GM21529 (cell line): ENCODE measurements around the gene KMT5C.

Source experiments
- ATAC-seq: cut with Tn5 transposase; IDR thresholded peaks from one replicate; pipeline ENCODE4 v1.9.1; 2021; ENCODE audit not compliant: unreplicated experiment

The KMT5C gene

DNA sequence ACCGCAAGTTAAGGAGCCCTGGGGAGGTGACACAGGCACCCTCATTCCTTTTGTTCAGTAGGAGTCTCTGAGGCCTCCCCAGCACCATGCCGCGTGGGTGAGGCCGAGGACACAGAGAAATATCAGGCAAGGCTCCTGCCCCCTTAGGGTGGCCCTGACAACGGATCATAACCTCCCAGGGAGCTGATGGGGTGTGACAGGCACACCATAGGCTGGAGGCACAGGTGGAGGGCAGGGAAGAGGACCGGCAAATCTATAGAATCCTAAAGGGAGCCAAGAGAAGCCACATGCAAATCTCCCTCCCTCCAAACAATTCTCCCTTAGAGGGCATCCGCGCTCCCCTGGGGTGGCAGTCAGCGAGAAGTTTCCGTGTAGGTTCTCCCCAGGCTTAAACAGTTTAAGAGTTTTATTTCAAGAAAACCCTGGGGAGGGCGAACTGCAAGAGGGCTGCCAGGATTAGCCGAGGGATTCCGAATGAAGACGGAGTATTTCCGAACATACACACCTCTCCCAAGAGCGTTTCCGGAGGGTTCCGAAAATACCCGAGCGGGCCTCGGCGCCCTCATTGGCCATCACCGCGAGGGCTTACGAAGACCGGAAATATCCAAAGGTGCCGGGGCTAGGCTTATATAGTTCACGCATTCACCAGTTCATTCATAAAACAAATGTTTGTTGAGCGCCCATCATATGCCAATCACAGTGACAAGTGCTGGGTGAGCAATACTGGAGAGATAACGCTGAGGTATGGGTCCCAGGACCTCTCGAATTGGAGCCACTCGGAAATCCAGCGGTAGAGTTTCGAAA, 45.4 kb downstream of the KMT5C start:
- ATAC-seq: peak; percentile 58

DNA sequence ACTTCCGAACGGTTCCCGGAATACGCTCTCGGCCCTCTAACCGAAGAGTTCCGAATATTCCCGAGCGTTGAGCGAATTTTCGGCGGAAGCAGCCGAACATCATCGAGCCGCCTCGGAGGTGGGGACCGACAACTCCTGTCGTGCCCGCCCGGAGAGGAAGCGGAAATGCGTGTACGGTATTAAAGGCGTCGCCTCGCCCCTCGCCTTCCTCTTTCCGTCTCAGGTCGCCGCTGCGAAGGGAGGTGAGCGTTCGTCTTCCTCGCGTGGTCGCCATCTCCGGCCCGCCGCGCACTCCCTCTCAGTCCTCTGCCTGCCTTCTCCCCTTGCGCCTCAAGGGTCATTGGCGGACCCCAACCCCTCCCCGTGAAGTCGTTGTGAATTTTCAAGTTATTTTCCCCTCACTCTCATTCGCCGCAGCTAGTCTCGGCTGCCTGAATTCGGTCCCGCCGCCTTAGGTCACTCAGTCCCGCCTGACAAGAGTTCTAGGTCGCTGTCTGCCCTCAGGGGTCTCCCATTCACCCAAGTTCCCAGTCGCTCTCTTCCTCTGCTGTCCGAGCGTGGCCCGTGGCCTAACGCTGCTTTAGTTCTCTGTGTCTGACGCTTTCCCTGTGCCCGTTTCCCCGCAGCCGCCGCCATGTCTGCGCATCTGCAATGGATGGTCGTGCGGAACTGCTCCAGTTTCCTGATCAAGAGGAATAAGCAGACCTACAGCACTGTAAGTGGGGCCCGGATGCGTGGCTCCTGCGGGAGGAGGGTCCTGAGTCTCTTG, 46.2 kb downstream of the KMT5C start, which contains the start of gene RPL28:
RPL28 (plus strand) TSS at position 209 of the 769 bp plus-strand sequence; CDS start at position 635, 426 bp downstream.
- peak; percentile 63 for ATAC-seq

DNA sequence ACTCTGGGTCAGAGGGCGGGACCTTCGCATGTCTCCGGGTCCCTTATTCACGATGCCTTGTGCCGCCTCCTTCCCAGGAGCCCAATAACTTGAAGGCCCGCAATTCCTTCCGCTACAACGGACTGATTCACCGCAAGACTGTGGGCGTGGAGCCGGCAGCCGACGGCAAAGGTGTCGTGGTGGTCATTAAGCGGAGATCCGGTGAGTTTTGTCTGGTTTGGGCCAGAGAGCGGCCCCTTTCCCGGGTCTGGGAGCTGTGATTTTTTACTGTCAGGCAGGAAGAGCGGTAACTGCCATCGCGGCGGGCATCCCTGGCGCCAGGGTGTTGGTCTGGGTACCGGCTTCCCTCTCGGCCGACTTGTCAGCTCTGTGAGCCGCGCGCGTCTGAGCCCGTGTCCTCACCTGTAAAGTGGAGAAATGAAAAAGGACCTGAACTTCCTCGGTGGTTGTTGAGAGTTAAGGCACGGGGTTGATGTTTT, 46.9 kb downstream of the KMT5C start:
- ATAC-seq: no peak

DNA sequence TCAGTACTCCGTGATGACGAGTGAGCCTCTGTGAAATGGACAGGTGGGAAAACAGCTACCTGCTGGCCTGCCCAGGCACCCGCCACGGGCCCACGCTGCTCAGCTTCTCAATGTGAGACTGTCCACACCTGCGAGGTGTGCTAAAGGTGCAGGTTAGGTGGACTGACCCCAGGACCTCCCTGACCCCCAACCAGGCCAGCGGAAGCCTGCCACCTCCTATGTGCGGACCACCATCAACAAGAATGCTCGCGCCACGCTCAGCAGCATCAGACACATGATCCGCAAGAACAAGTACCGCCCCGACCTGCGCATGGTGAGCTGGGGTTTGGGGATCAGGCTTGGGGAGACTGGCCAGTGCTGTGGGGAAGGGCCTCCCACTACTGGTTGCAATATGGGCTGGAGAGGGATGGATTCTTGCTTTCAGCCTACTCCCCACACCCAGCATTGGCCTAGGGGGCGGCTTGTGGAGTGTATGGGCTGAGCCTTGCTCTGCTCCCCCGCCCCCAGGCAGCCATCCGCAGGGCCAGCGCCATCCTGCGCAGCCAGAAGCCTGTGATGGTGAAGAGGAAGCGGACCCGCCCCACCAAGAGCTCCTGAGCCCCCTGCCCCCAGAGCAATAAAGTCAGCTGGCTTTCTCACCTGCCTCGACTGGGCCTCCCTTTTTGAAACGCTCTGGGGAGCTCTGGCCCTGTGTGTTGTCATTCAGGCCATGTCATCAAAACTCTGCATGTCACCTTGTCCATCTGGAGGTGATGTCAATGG, 48.2 kb downstream of the KMT5C start:
- no peak for ATAC-seq

DNA sequence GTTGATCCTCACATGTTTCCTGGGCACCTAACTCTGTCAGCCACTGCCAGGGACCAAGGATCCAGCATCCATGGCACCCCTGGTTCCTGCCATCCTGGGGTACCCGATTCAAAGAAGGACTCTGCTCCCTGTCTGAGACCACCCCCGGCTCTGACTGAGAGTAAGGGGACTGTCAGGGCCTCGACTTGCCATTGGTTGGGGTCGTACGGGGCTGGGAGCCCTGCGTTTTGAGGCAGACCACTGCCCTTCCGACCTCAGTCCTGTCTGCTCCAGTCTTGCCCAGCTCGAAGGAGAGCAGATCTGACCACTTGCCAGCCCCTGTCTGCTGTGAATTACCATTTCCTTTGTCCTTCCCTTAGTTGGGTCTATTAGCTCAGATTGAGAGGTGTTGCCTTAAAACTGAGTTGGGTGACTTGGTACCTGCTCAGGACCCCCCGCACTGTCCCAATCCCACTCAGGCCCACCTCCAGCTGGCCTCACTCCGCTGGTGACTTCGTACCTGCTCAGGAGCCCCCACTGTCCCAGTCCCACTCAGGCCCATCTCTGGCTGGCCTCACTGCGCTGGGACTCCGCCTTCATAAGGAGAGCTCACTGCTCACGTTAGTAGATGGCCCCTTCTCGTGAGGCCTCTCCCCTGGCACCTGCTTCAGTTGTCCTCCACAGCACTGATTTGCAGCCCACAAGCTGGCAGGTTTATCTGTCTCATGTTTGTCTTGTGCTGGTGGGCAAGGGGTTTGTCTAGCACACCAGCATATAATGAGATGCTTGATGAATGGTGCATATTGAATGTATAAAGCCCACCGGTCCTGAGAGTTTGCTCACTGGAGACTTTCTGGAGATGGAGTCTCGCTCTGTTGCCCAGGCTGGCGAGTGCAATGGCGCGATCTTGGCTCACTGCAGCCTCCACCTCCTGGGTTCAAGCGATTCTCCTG, 50.0 kb downstream of the KMT5C start:
- ATAC-seq: no peak

DNA sequence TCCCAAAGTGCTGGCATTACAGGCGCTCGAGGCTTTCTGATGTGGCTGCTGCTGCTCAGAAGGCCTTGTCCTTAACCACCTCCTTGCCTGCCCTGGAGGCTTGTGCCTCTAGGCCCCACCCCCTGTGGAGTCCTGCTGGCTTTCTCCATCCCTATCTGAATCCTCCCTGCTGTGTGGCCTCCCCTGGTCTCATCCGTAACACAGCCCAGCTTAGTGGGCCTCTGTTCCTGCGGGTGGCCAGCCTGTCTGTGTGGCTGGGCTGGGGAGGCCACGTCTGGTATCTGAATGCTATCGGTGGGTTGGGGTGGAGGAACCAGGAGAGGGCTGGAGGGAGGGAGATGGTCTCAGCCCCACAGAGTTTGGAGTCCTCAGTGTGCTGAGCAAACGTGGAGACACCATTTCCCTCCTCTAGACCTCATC, 50.8 kb downstream of the KMT5C start:
- no peak for ATAC-seq

DNA sequence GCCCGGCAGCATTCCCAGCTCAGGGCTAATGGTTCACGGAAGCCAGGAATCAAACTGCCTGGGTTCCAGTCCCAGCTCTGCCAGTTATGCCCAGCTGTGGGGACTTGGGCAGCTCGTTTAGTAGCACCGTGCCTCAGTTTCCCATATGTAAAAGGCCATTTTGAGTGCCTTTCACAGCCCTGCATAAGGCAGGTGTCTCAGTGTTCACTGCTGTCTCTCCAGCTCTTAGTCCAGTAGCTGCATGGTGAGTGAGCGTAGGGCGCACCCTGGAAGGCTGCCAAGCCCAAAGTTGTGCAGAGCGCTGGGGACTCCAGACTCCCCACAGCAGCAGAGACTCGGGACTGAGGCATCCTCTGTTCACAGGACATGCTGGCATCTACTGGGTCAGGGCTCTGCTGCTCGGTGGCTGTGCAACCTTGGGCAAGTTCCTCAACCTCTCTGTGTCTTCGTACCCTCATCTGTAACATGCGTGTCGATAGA, 51.6 kb downstream of the KMT5C start:
- no peak for ATAC-seq

DNA sequence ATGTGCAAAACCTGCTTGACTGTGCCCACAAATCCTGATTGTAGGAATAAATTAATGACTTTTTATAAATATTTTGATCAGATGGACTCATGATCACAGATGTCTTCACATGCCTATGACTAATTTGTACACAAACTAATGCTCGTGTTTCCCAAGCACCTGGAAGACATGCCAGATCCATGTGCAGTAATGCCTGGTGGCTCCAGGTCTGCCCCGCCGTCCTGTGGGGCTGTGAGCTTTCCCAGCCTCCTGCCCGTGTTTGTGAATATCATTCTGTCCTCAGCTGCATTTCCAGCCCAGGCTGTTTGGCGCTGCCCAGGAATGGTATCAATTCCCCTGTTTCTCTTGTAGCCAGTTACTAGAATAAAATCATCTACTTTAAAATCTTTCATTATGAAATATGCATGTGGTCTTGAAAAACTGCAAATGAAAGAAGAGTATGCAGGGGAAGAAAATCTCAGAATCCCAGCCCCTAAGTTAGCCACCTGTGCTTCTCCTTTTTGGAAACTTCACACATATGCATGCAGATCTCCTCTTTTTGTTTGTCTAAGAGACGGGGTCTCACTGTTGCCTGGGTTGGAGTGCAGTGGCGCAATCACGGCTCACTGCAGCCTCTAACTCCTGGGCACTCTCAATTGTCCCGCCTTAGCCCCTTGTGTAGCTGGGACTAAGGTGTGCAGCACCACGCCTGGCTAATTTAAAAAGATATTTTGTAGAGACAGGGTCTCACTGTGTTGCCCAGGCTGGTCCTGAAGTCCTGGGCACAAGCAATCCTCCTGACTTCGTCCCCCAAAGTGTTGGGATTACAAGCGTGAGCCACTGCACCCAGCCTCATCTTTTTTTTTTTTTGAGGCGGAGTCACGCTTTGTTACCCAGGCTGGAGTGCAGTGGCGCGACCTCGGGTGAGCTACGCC, 52.3 kb downstream of the KMT5C start:
- ATAC-seq: no peak

DNA sequence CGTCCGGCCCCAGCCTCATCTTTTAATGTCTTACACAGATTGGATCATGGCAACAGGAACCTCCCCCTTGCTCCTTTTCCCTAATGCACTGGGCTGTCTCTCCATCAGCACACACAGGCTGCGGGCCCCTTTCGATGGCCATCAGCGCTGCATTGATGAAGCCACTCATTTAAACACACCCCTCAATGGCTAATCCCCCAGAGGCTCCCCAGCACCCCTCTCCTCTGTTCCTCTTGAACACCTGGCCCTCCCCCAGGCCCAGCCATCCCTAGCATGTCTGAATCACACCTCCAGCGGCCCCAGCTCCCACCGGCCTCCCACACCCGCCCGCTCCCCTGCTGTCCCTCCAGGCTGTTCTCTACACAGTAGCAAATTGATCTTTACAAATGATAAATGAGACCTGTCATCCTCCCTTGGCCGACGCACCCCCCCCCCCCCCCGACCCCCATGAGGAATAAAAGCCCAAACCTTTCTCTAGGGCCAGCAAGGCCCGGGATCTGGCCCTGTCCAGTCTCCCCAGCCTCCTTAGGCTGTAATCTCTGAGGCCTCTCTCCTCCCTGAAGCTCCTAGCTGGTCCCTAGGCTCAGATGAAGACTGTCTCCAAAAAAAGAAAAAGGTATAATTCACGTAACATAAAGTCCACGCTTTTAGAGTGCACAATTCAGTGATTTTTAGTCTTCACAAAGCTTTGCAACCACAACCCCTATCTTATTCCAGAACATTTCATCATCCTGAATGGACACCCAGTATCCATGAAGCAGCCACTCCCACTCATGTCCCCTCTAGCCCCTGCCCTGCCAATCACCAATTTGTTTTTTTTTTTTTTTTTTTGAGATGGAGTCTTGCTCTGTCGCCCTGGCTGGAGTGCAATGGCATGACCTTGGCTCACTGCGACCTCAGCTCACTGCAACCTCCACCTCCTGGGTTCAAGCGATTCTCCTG, 53.4 kb downstream of the KMT5C start:
- ATAC-seq: no peak
